Measurements from ENCODE around the gene PLCH1. TPM values are rescaled to one million over a fixed set of nuclear protein-coding genes. Genes with fewer than 3 reads are reported as not detected.

PLCH1 gene
- total and polyA plus RNA-seq, 10 of the 15 experiments (the other 5 are each of a cell fraction or from before 2014, with no cell fraction given), result 0.03 to 0.22 (median 0.04) TPM; not detected in 5

DNA sequence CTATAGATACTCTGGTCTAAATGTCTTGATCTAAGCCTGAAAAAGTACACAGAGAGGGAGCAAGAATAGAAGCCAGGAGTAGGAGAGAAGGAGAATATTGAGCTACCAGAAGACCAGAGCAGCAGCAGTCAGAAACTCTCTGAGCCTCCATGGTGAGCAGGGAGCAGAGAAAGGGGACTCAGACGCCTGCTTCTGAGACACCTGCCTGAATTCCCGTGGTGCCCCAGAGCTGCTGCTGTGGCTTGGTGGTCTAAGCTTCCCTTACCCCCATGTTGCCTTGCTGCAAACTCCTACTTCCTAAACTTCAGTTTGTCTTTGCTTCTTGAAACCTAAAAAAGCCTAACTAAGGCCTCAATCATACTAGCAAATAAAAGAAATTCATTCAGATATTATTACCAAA is 356.5 kb downstream of the PLCH1 start (continued):
- TF ChIP-seq IRF4 (IDR thresholded peaks at IDR 0.05; ENCODE audit: low read depth, low read length) (no peak), SUZ12 (IDR thresholded peaks at IDR 0.05; ENCODE audit: unreplicated experiment) (no peak), MEF2A (IDR thresholded peaks at IDR 0.05; ENCODE audit: insufficient read depth, low read depth, low read length) (no peak)
- TF ChIP-seq, protein P1, sequence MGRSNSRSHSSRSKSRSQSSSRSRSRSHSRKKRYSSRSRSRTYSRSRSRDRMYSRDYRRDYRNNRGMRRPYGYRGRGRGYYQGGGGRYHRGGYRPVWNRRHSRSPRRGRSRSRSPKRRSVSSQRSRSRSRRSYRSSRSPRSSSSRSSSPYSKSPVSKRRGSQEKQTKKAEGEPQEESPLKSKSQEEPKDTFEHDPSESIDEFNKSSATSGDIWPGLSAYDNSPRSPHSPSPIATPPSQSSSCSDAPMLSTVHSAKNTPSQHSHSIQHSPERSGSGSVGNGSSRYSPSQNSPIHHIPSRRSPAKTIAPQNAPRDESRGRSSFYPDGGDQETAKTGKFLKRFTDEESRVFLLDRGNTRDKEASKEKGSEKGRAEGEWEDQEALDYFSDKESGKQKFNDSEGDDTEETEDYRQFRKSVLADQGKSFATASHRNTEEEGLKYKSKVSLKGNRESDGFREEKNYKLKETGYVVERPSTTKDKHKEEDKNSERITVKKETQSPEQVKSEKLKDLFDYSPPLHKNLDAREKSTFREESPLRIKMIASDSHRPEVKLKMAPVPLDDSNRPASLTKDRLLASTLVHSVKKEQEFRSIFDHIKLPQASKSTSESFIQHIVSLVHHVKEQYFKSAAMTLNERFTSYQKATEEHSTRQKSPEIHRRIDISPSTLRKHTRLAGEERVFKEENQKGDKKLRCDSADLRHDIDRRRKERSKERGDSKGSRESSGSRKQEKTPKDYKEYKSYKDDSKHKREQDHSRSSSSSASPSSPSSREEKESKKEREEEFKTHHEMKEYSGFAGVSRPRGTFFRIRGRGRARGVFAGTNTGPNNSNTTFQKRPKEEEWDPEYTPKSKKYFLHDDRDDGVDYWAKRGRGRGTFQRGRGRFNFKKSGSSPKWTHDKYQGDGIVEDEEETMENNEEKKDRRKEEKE (IDR thresholded peaks at IDR 0.05), result no peak
- TF ChIP-seq, protein P2, sequence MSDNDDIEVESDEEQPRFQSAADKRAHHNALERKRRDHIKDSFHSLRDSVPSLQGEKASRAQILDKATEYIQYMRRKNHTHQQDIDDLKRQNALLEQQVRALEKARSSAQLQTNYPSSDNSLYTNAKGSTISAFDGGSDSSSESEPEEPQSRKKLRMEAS (IDR thresholded peaks at IDR 0.05; ENCODE audit: low read depth, low read length), result no peak

DNA sequence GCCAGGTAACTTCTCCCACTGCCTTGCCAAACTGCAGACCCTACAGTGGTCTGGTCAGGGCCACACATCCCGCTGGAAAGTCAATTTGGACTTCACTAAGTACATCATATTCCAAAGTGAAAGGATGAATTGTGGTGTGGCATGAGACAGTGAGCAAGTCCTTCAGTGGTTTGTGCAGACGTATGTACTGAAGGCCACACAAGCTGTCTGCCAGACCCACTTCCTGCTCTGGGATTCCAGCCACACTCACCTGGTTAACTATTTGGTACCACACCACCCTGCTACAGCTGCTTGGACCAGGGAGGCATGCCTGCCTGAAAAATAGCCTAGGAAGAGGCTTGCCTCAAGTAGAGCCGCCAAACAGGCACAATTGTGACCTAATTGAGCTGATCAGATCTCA is 357.3 kb downstream of the PLCH1 start:
- no peaks in the 10 kb centered on the region for H3K36me3 ChIP-seq (ENCODE audit: control insufficient read depth in 2 of 2, insufficient read depth in 2 of 2, low read length in 1 of 2)
- H3K79me2 ChIP-seq (ENCODE audit: control insufficient read depth, insufficient read depth, low read length), result no peaks in the 10 kb centered on the region
- no TSS peak for BruUV-seq (replicated peaks)
- ChIA-PET CTCF (interaction anchor here (1.9 to 3.0 kb wide), 2 partner anchors 314 kb away, joined by 6 to 9 read pairs; no protein-coding TSS in a partner anchor), RAD21 (ENCODE audit: unreplicated experiment) (no interaction called here), POLR2A (no interaction called here), SMC1A (ENCODE audit: uncharacterized antibody, unreplicated experiment) (no interaction called here)
- no peaks in the 10 kb centered on the region for H3K4me1 ChIP-seq (ENCODE audit: control insufficient read depth, insufficient read depth, low read length)
- no peaks in the 10 kb centered on the region for H3K9me3 ChIP-seq (replicated peaks; ENCODE audit: control insufficient read depth, insufficient read depth, low read length)
- no peak overlapping the region for H3K9ac ChIP-seq (ENCODE audit: control insufficient read depth, insufficient read depth, low read length)
- no peaks in the 10 kb centered on the region for H4K20me1 ChIP-seq (ENCODE audit: control insufficient read depth, insufficient read depth)
- H3K27ac ChIP-seq (ENCODE audit: control insufficient read depth, insufficient read depth), result no peak overlapping the region
- TF ChIP-seq CHD4 (IDR thresholded peaks at IDR 0.05) (no peak), BMI1 (IDR thresholded peaks at IDR 0.05; ENCODE audit: borderline replicate concordance) (no peak), NFIC (IDR thresholded peaks at IDR 0.05; ENCODE audit: low read depth, low read length) (no peak), POLR2A (IDR thresholded peaks at IDR 0.05; ENCODE audit: low read depth, low read length) (no peak), ATF7 (IDR thresholded peaks at IDR 0.05; ENCODE audit: low read depth) (no peak), SMAD1 (IDR thresholded peaks at IDR 0.05; ENCODE audit: low read depth, partially characterized antibody) (no peak), NFXL1 (IDR thresholded peaks at IDR 0.05; ENCODE audit: borderline replicate concordance) (no peak), EED (IDR thresholded peaks at IDR 0.05; ENCODE audit: low read depth) (no peak)
- TF ChIP-seq, protein P3, sequence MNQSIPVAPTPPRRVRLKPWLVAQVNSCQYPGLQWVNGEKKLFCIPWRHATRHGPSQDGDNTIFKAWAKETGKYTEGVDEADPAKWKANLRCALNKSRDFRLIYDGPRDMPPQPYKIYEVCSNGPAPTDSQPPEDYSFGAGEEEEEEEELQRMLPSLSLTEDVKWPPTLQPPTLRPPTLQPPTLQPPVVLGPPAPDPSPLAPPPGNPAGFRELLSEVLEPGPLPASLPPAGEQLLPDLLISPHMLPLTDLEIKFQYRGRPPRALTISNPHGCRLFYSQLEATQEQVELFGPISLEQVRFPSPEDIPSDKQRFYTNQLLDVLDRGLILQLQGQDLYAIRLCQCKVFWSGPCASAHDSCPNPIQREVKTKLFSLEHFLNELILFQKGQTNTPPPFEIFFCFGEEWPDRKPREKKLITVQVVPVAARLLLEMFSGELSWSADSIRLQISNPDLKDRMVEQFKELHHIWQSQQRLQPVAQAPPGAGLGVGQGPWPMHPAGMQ (IDR thresholded peaks at IDR 0.05; ENCODE audit: borderline replicate concordance), result no peak
- TF ChIP-seq, protein P4, sequence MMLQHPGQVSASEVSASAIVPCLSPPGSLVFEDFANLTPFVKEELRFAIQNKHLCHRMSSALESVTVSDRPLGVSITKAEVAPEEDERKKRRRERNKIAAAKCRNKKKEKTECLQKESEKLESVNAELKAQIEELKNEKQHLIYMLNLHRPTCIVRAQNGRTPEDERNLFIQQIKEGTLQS (IDR thresholded peaks at IDR 0.05; ENCODE audit: borderline replicate concordance, extremely low read depth, low read depth, low read length), result no peak
- in situ Hi-C loops (cut with MboI), result no loop called here
- no peak for ATAC-seq
- H3K27me3 ChIP-seq (replicated peaks in 1 of 2; ENCODE audit: control insufficient read depth in 2 of 2, insufficient read depth in 2 of 2, low read length in 1 of 2), result no peaks in the 10 kb centered on the region
- no peak overlapping the region for H3K4me2 ChIP-seq (ENCODE audit: control insufficient read depth, insufficient read depth)
- DNase-seq (ENCODE audit: low read depth, low spot score), result no peak
- H2AFZ ChIP-seq (ENCODE audit: control insufficient read depth, low read depth, low read length), result no peak overlapping the region
- FAIRE-seq, result no peak
- no peak overlapping the region for H3K4me3 ChIP-seq
- intact Hi-C loops (cut with micrococcal nuclease; ENCODE audit: unreplicated experiment), result no loop called here
- 21% methylated on average over 3 of the region's 3 CpGs for WGBS (ENCODE audit: insufficient coverage, insufficient replicate concordance, low lambda C conversion rate, missing lambda C conversion rate)
